IMR-90 (cell line): ENCODE measurements around the gene RIIAD1. TPM values are rescaled to one million over a fixed set of nuclear protein-coding genes. Genes with fewer than 3 reads are reported as not detected.
A peak's percentile ranks its signal among the peaks of the same experiment; 100 is the strongest.
"Not testable (repeated sequence)": the region's sequence is repeated elsewhere in the genome, so short reads cannot be mapped to it uniquely, and the experiment has no call there.

ENCODE experiments used
- ATAC-seq: fragments of 200-7000 bp; cut with Tn5 transposase; 2 replicates; pipeline ENCODE4 v1.9.1; 2020; ENCODE audit warnings: low read depth, mild to moderate bottlenecking, moderate library complexity
- BruUV-seq: library from RNA; stranded (reverse); fragments of 400-500 nt; replicated peaks from 2 replicates; lab custom pipeline; 2021; lab: Mats Ljungman, UMichigan
- CTCF ChIA-PET: fragments of 300-600 bp; formaldehyde crosslinking; extraction: SDS; loops from one replicate; lab custom pipeline; 2021; ENCODE audit warnings: antibody characterized with exemption; lab: Yijun Ruan, JAX
- POLR2A ChIA-PET: fragments of 300-600 bp; sonication (Branson Sonifier 250); formaldehyde crosslinking; loops from one replicate; lab custom pipeline; 2022; ENCODE audit warnings: antibody characterized with exemption; ENCODE audit not compliant: unreplicated experiment; lab: Charles Lee
- DNase-seq: peaks from one replicate; pipeline ENCODE4 v3.0.0; 2013
- H2AFZ ChIP-seq: replicated peaks from 2 replicates; pipeline ENCODE3; 2013; ENCODE audit warnings: low read length, mild to moderate bottlenecking; ENCODE audit not compliant: poor library complexity
- H2AK5ac ChIP-seq: 2 replicates; pipeline ENCODE4 v1.6.1; 2013; ENCODE audit warnings: low read depth, low read length, inconsistent platforms
- H2AK9ac ChIP-seq: replicated peaks from 2 replicates; pipeline ENCODE3; 2013; ENCODE audit warnings: mild to moderate bottlenecking, low read depth, low read length, moderate library complexity; ENCODE audit not compliant: poor library complexity
- H2BK120ac ChIP-seq: 2 replicates; pipeline ENCODE4 v1.6.1; 2013; ENCODE audit warnings: low read depth, low read length, inconsistent platforms
- H2BK15ac ChIP-seq: 3 replicates; pipeline ENCODE4 v1.6.1; 2013; ENCODE audit warnings: low read depth, low read length, inconsistent platforms
- H2BK20ac ChIP-seq: 2 replicates; pipeline ENCODE4 v1.6.1; 2013; ENCODE audit warnings: low read depth, mild to moderate bottlenecking, inconsistent platforms, low read length, moderate library complexity
- H2BK5ac ChIP-seq: 2 replicates; pipeline ENCODE4 v1.6.1; 2013; ENCODE audit warnings: mild to moderate bottlenecking, low read depth, low read length, inconsistent platforms; ENCODE audit not compliant: poor library complexity, severe bottlenecking
- H3K14ac ChIP-seq: replicated peaks from 2 replicates; pipeline ENCODE4 v1.6.1; 2013; ENCODE audit warnings: low read depth, low read length, inconsistent platforms
- H3K18ac ChIP-seq: 2 replicates; pipeline ENCODE4 v1.6.1; 2013; ENCODE audit warnings: low read depth, low read length, control low read depth
- H3K23ac ChIP-seq: 2 replicates; pipeline ENCODE4 v1.6.1; 2013; ENCODE audit warnings: low read depth, low read length, inconsistent platforms
- H3K27ac ChIP-seq: 2 replicates; pipeline ENCODE4 v1.5.1; 2013; ENCODE audit warnings: mild to moderate bottlenecking, control low read depth, low read length; ENCODE audit not compliant: insufficient read depth
- H3K27me3 ChIP-seq: 2 replicates; pipeline ENCODE4 v1.6.1; 2013; ENCODE audit warnings: low read length; ENCODE audit not compliant: control insufficient read depth, insufficient read depth
- H3K36me3 ChIP-seq: 2 replicates; pipeline ENCODE4 v1.6.1; 2013; ENCODE audit warnings: low read length, mixed read lengths; ENCODE audit not compliant: control insufficient read depth, insufficient read depth
- H3K4ac ChIP-seq: 2 replicates; pipeline ENCODE4 v1.6.1; 2013; ENCODE audit warnings: low read depth, low read length, inconsistent platforms
- H3K4me1 ChIP-seq: 2 replicates; pipeline ENCODE4 v1.6.1; 2013; ENCODE audit warnings: low read length, mixed read lengths; ENCODE audit not compliant: control insufficient read depth, insufficient read depth
- H3K4me2 ChIP-seq: 2 replicates; pipeline ENCODE4 v1.6.1; 2013; ENCODE audit warnings: low read depth, mild to moderate bottlenecking, control low read depth, low read length, moderate library complexity
- H3K4me3 ChIP-seq: 2 replicates; pipeline ENCODE4 v1.5.1; 2013; ENCODE audit warnings: low read depth, mild to moderate bottlenecking, control low read depth, low read length, moderate library complexity; ENCODE audit not compliant: insufficient read depth
- H3K56ac ChIP-seq: 2 replicates; pipeline ENCODE4 v1.6.1; 2013; ENCODE audit warnings: low read length, inconsistent platforms; ENCODE audit not compliant: insufficient read depth; ENCODE audit errors: extremely low read depth
- H3K79me1 ChIP-seq, 2 experiments: 2 replicates each; pipeline ENCODE4 v1.6.1; 2013; ENCODE audit warnings: low read length in 2 of 2, inconsistent platforms in 1 of 2, low read depth in 1 of 2
- H3K9ac ChIP-seq: 2 replicates; pipeline ENCODE4 v1.6.1; 2013; ENCODE audit warnings: low read depth, low read length, control low read depth
- H3K9me1 ChIP-seq: 2 replicates; pipeline ENCODE4 v1.6.1; 2013; ENCODE audit warnings: low read length, inconsistent platforms; ENCODE audit not compliant: insufficient read depth
- H3K9me3 ChIP-seq: 2 replicates; pipeline ENCODE4 v1.6.1; 2013; ENCODE audit warnings: low read length; ENCODE audit not compliant: control insufficient read depth, insufficient read depth
- H4K20me1 ChIP-seq: 2 replicates; pipeline ENCODE4 v1.6.1; 2013; ENCODE audit warnings: low read length, inconsistent platforms; ENCODE audit not compliant: insufficient read depth
- H4K5ac ChIP-seq: 2 replicates; pipeline ENCODE4 v1.6.1; 2013; ENCODE audit warnings: mild to moderate bottlenecking, low read depth, low read length, control low read depth
- H4K8ac ChIP-seq, 2 experiments: 2 replicates each; pipeline ENCODE4 v1.6.1; 2013; ENCODE audit warnings: low read depth in 2 of 2, low read length in 2 of 2, control low read depth in 1 of 2, inconsistent platforms in 1 of 2
- H4K91ac ChIP-seq: 2 replicates; pipeline ENCODE4 v1.6.1; 2013; ENCODE audit warnings: low read depth, low read length, inconsistent platforms; ENCODE audit not compliant: insufficient read depth
- WGBS, 2 experiments: methylation state at CpG; one replicate each; pipeline versions ENCODE4 v1.1.5 to v1.1.7; 2013; ENCODE audit warnings: missing lambda C conversion rate in 2 of 2; ENCODE audit not compliant: insufficient read length in 1 of 2; ENCODE audit errors: extremely low coverage in 2 of 2; 5-methylcytosine and 5-hydroxymethylcytosine counted together
- dilution Hi-C: fragments of 300-500 bp; cut with HindIII; formaldehyde crosslinking; loops from one replicate; pipeline ENCODE4 v1.14.3; 2018; ENCODE audit warnings: low sequenced_read_pairs; ENCODE audit not compliant: unreplicated experiment
- in situ Hi-C: fragments of 300-500 bp; cut with MboI; formaldehyde crosslinking; loops from 3 replicates; pipeline ENCODE4 v1.14.3; 2019; ENCODE audit warnings: low sequenced_read_pairs, inconsistent platforms, mixed read lengths
- intact Hi-C: fragments of 100-400 bp; cut with micrococcal nuclease; formaldehyde crosslinking; loops from 2 replicates; pipeline ENCODE4 v1.10.0; 2022
- polyA plus RNA-seq, 3 experiments: library from polyadenylated mRNA; depleted of rRNA; stranded (reverse); fragments of >200 nt; gene quantifications; 2 replicates each; pipeline ENCODE4 v1.2.3, GENCODE V29; 2012; ENCODE audit warnings: low replicate concordance in 1 of 3
- total RNA-seq: library from RNA; depleted of rRNA; stranded (reverse); fragments of >200 nt; gene quantifications from 2 replicates; pipeline ENCODE4 v1.2.3, GENCODE V29; 2012

The RIIAD1 gene
- total and polyA plus RNA-seq, 2 of the 4 experiments (the other 2 are of a cell fraction), result not detected

DNA sequence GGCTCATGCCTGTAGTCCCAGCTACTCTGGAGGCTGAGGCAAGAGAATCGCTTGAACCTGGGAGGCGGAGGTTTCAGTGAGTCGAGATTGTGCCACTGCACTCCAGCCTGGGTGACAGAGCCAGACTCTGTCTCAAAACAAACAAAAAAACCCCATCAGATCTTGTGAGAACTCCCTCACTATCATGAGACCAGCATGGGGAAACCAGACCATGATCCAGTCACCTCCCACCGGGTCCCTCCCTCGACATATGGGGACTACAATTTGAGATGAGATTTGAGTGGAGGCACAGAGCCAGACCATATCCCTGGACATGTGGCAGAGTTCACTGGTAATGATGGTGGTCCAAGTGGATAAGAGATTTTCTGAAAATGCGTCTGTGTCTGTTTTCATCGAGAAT is 38.4 kb upstream of the RIIAD1 start:
- H3K36me3 ChIP-seq, result not testable (repeated sequence)

More for the DNA sequence above, 38.4 kb upstream of the RIIAD1 start:
- H3K14ac ChIP-seq, dilution Hi-C loops, H4K5ac ChIP-seq, H2AK9ac ChIP-seq, H2AFZ ChIP-seq, H3K9me3 ChIP-seq, ATAC-seq, H3K27me3 ChIP-seq, POLR2A ChIA-PET, BruUV-seq, H2BK15ac ChIP-seq, H4K20me1 ChIP-seq, H3K23ac ChIP-seq, intact Hi-C loops, H3K4me3 ChIP-seq, DNase-seq, H3K4me1 ChIP-seq, H3K9ac ChIP-seq, CTCF ChIA-PET, H3K56ac ChIP-seq, H2BK20ac ChIP-seq, H3K27ac ChIP-seq, H3K79me1 ChIP-seq, H2BK5ac ChIP-seq, H3K9me1 ChIP-seq, H4K8ac ChIP-seq, in situ Hi-C loops, H3K4me2 ChIP-seq, H4K91ac ChIP-seq, H3K18ac ChIP-seq: not testable (repeated sequence)
- Histone ChIP-seq H2BK120ac (peak overlapping the region; percentile 58; the same call in 1 of the 2 replicates), H3K4ac (peak overlapping the region; percentile 42; the same call in 1 of the 2 replicates), H2AK5ac (peak overlapping the region; percentile 38; the same call in 1 of the 2 replicates)
- no CpG with 5 or more reads among the region's 7 CpGs for WGBS, 2 experiments
